GM19099 (cell line): ENCODE results near the gene APCS.

ENCODE experiments used
- POLR2A ChIP-seq: IDR thresholded peaks from 3 replicates; pipeline ENCODE4 v1.6.1; 2011; ENCODE audit warnings: low read depth; ENCODE audit not compliant: insufficient read length; ENCODE audit errors: extremely low read depth

The APCS gene

GRCh38 chr1:159602501-159602999 lies 14.9 kb downstream of the APCS start:
- no peak for TF ChIP-seq POLR2A

GRCh38 chr1:159612211-159612885 lies 24.7 kb downstream of the APCS start:
- TF ChIP-seq POLR2A, result no peak

- TF ChIP-seq POLR2A, result no peak
Measured at GRCh38 chr1:159632922-159633321, 45.3 kb downstream of the APCS start.
